Natural killer cell treated with Interleukin-12 subunit alpha and Interleukin-12 subunit beta and Interleukin-15 and Interleukin-18, amount 100 ng/mL, for 72 hours (primary cell): ENCODE data around the gene PUSL1. TPM values are rescaled to one million over a fixed set of nuclear protein-coding genes. Genes with fewer than 3 reads are reported as not detected.
A peak's percentile ranks its signal among the peaks of the same experiment; 100 is the strongest.

Source experiments
- ATAC-seq, 2 donors: fragments of 150-1000 bp; cut with Tn5 transposase in 1 of 2; sonication (Bioruptor Pico), chemical (Tn5 transposase) in 1 of 2; 2 replicates each; pipeline ENCODE4 v1.10.0; 2021
- DNase-seq: peaks from one replicate; pipeline ENCODE4 v3.0.0; 2022; ENCODE audit warnings: low spot score
- H3K27ac Mint-ChIP-seq, 2 donors: 1 replicate in 1 of 2; 2 replicates in 1 of 2; pipeline ENCODE4 v1.8.0; 2022; ENCODE audit warnings: mixed read lengths in 2 of 2, mild to moderate bottlenecking in 1 of 2, moderate library complexity in 1 of 2
- H3K27me3 Mint-ChIP-seq, 2 donors: 1 replicate in 1 of 2; 2 replicates in 1 of 2; pipeline ENCODE4 v1.8.0; 2022; ENCODE audit warnings: mixed read lengths in 2 of 2
- H3K36me3 Mint-ChIP-seq: one replicate; pipeline ENCODE4 v1.8.0; 2022; ENCODE audit warnings: mixed read lengths
- H3K4me1 Mint-ChIP-seq, 2 donors: 1 replicate in 1 of 2; 2 replicates in 1 of 2; pipeline ENCODE4 v1.8.0; 2022; ENCODE audit warnings: low read depth in 2 of 2, mixed read lengths in 2 of 2, mild to moderate bottlenecking in 1 of 2
- H3K4me3 Mint-ChIP-seq: one replicate; pipeline ENCODE4 v1.8.0; 2022; ENCODE audit warnings: mixed read lengths
- H3K9me3 Mint-ChIP-seq: 2 replicates; pipeline ENCODE4 v1.8.0; 2022; ENCODE audit warnings: mixed read lengths
- total RNA-seq, 2 donors: library from RNA; stranded (reverse); gene quantifications; one replicate each; pipeline ENCODE4 v1.2.3, GENCODE V29; 2022

PUSL1 gene
- total RNA-seq, 2 donors from 2014 or later: 19.2 to 39.0 TPM

DNA sequence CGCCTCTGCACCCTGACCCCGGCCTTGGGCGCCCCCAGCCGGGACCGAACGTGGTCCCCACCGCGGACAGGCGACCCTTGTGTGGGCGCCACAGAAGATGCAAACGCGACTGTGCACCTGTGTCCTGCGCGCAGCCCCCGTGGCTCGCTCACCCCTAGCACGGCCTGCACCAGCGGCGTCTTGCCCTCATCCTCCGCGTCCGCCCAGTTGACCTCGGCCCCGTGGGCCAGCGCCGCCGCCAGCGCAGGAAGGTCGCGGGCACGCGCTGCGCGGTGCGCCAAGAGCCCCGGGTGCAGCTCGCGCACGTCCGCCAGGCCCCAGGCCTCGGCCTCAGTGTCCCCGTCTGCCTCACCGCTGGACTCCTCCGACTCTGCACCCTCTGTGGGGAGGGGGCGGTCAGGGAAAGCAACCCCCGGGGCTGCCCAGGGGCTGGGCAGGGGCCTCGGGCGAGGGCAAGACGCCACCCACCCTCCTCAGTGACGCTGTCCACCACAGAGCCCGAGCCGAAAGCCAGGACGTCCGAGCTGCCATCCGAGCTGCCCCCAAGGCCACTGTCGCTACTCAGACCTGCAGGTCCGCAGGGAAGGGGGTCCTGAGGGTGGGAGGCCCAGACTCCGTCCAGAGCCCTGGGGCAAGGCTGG lies 14.0 kb upstream of the PUSL1 start:
- H3K36me3 Mint-ChIP-seq: no peaks in the 10 kb centered on the region
- no peak overlapping the region for H3K27ac Mint-ChIP-seq
- DNase-seq: no peak
- H3K4me1 Mint-ChIP-seq: no peaks in the 10 kb centered on the region
- no peak overlapping the region for H3K4me3 Mint-ChIP-seq
- no peak for ATAC-seq
- no peaks in the 10 kb centered on the region for H3K9me3 Mint-ChIP-seq
- H3K27me3 Mint-ChIP-seq: no peaks in the 10 kb centered on the region

DNA sequence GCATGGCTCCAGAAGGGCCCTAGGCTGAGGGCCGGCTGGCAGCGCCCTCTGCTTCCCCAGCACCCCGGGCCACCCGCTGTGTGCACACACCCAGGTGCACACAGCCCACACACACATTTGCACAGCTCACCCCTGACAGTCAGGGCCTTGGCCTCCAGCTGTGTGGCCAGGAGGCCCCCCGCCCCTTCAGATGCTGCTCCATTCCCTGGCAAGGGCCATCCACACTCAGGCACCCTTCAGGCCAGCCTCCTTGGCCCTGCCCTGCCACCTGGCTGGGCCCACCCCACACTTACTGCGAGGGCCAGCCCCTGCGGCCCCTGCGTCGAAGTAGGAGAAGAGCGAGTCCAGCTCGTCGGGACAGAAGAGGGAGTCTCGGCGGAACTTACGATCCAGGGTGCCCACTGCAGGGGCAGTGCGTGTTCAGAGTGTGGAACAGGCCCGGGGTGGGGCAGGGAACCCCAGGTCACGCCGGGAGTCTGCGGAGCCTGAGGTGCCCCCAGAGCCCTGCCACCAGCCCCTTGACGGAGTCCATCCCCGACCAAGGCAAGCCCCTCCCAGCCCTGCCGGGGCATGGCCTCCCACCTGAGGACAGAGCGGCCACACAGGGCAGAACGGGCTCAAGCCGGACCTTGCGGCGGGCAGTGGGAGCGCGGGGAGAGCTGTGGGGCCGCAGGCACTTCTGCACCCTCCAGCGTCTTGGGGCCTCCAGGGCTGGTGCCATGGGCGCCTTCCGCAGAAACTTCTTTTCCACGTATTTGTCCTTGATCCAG lies 13.1 kb upstream of the PUSL1 start:
- DNase-seq (no peak), ATAC-seq (no peak)
- H3K27ac Mint-ChIP-seq: no peak overlapping the region

DNA sequence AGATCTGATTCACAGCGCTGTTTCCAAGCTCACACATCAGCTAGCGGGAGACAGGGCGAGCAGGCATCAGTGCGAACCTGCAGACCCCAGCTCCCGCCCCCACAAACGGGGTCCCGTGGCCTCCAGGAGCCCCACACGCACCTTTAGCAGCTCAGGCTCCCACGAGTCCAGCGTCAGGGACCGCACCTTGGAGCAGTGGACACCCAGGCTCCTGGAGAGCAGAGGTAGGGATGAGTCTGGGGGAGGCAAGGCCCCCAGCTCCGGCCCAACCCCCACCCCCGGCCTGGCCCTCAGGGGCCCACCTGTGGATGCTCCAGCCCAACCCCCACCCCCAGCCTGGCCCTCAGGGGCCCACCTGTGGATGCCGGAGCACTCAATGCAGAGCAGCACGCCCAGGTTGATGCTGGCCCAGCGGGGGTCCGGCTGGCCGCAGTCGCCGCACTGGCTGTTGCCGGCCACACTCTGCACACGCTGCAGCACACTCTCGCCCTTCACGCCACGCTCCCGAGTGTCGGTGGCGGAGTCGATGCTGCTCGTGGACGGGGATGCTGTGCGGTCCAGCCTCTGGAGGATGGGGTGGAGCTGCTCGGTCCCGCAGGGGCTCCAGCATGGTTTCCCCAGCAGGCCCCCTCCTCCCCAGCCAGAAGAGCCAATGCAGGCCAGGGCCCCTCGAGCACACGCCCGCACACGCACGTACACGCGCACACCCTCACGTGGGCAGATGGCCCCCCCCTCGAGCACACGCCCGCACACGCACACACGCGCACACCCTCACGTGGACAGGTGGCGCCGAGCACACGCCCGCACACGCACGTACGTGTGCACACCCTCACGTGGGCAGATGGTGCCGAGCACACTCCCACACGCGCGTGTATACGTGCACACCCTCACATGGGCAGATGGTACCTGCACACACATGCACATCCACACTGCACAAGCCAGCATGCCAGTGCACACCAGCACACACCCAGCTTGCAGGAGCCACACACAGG lies 12.0 kb upstream of the PUSL1 start:
- ATAC-seq: no peak
- Mint-ChIP-seq H3K4me3 (no peak overlapping the region), H3K36me3 (no peaks in the 10 kb centered on the region), H3K4me1 (no peaks in the 10 kb centered on the region), H3K27ac (no peak overlapping the region), H3K9me3 (no peaks in the 10 kb centered on the region), H3K27me3 (no peaks in the 10 kb centered on the region)
- no peak for DNase-seq

More for the DNA sequence above, 13.1 kb upstream of the PUSL1 start:
- H3K36me3 Mint-ChIP-seq: no peaks in the 10 kb centered on the region
- H3K27me3 Mint-ChIP-seq: no peaks in the 10 kb centered on the region
- no peaks in the 10 kb centered on the region for H3K9me3 Mint-ChIP-seq
- no peaks in the 10 kb centered on the region for H3K4me1 Mint-ChIP-seq
- no peak overlapping the region for H3K4me3 Mint-ChIP-seq

DNA sequence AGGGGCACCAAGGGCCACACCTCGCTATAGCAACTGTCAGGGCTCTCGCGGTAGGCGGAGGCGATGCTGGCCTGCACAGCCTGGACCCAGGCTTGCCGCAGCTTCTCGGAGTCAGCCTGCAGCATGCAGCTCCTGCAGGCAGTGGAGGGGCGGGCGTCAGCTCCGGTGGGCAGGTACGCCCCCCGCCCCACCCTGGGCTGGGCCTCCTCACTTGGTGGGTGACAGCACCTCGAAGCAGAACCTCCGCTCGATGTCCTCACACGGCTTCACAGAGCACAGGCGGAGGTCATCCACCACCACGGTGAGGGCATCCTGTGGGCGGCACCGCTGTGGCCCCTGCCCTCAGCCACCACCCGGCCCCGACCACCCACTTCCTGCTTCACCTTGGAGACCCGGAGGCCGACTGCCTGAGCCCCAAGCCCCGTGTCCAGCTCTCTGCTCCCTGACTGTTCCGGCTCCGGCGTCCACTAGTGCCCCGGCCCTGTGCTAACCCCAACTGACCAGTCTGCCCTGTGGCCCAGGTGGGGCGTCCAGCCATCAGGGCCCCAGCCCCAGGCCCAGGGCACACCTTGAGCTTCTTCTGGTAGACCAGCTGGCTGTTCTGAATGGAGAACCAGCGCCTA lies 10.5 kb upstream of the PUSL1 start:
- DNase-seq (no peak), ATAC-seq (peak in 1 of 2 donors; percentile 2)
- H3K4me3 Mint-ChIP-seq: no peak overlapping the region
- no peaks in the 10 kb centered on the region for H3K27me3 Mint-ChIP-seq
- H3K36me3 Mint-ChIP-seq: no peaks in the 10 kb centered on the region
- no peaks in the 10 kb centered on the region for H3K4me1 Mint-ChIP-seq
- no peak overlapping the region for H3K27ac Mint-ChIP-seq
- no peaks in the 10 kb centered on the region for H3K9me3 Mint-ChIP-seq

DNA sequence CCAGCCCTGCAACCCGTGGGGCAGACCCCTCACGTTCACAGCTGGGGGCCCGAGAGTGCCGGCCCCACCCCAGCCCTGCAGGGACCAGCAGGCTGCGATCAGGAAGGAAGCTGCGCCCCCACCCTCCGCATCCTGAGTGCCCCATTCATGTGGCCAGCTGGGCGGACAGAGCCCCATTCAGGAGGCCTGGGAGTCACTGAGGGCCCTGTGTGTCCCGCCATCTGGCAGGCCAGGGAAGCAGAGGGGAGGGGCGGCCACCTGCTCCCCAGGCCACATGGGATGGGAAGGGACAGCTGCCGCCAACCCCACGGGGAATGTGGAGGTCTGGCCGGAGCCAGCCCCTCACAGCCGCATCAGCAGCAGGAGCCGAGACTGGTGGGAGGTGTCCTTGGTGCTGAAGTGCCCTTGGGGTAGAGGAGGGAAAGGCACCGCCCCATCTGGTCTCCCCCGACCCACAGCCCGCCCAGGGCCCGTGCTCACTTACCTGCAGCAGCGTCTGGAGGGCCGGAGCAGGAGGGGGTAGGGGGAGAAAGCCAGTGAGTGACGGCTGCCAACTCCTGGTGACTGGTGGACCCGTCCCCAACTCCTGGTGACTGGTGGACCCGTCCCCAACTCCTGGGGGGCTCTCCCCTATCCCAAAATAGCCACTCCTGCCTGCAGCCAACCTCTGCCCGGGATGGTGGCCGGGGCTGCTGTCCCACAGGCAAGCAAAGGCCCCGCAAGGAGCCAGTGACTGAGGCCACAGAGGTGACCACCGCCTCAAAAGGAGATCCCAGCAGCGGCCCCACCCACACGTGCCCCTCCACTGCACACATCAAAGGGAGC lies 9.3 kb upstream of the PUSL1 start:
- no peaks in the 10 kb centered on the region for H3K9me3 Mint-ChIP-seq
- H3K27ac Mint-ChIP-seq: no peak overlapping the region
- ATAC-seq: no peak
- H3K27me3 Mint-ChIP-seq: no peaks in the 10 kb centered on the region
- DNase-seq: no peak
- H3K4me3 Mint-ChIP-seq: no peak overlapping the region
- no peaks in the 10 kb centered on the region for H3K4me1 Mint-ChIP-seq
- no peaks in the 10 kb centered on the region for H3K36me3 Mint-ChIP-seq

DNA sequence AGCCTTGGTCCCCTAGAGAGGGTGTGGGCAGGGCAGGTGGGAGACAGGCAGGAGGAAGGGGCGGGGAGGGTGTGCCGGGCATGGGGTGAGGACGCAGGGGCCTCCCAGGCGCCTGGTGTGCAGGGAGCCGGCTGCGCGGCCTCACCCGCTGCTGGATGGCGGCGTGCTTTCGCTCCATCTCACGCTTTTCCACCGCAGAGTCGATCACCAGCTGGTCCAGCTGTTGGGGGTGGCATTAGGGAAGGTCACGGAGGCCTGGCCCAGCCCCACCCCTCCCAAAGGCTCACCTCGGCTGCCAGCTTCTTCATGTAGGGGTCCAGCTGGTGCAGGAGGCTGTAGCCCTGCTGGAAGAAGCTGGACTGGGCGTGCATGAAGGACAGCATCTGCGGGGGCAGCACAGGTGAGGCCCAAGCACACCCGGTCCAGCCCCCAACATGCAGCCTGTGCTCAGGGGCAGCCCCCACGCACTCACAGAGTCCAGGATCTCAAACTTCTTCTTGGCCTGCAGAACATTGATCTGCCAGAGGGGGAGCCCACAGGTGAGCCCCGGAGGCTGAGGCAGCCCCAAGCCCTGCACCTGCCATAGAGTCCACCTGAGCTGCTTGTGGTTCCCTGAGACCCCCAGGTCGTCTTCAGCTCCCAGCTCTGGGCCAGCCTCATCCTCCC lies 8.6 kb upstream of the PUSL1 start:
- H3K4me1 Mint-ChIP-seq: no peaks in the 10 kb centered on the region
- no peak overlapping the region for H3K27ac Mint-ChIP-seq
- no peaks in the 10 kb centered on the region for H3K9me3 Mint-ChIP-seq
- no peak overlapping the region for H3K4me3 Mint-ChIP-seq
- peak in 1 of 2 donors; percentile 20 for ATAC-seq
- no peaks in the 10 kb centered on the region for H3K27me3 Mint-ChIP-seq
- no peak for DNase-seq
- no peaks in the 10 kb centered on the region for H3K36me3 Mint-ChIP-seq

DNA sequence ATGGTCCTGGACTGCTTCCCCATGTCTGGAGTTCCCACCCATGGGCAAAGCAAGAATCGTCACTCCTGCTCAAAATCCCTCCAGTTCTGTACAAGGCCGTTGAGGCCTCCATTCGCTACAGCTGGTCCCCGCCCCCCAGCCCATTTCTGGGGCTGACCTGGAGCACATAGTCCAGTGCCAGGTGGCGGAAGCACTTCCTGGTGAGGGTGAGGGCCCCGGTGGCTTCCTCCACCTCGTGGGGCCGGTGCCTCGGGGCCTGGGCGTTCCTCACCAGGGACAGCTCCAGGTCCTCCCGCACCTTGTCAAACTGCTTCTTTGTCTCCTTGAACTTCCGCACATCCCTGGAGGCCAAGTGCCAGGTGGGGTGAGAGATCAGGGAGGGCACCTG lies 8.1 kb upstream of the PUSL1 start:
- H3K36me3 Mint-ChIP-seq: no peaks in the 10 kb centered on the region
- DNase-seq: no peak
- H3K4me1 Mint-ChIP-seq: no peaks in the 10 kb centered on the region
- no peaks in the 10 kb centered on the region for H3K9me3 Mint-ChIP-seq
- H3K27ac Mint-ChIP-seq: no peak overlapping the region
- ATAC-seq: no peak
- no peak overlapping the region for H3K4me3 Mint-ChIP-seq
- no peaks in the 10 kb centered on the region for H3K27me3 Mint-ChIP-seq

DNA sequence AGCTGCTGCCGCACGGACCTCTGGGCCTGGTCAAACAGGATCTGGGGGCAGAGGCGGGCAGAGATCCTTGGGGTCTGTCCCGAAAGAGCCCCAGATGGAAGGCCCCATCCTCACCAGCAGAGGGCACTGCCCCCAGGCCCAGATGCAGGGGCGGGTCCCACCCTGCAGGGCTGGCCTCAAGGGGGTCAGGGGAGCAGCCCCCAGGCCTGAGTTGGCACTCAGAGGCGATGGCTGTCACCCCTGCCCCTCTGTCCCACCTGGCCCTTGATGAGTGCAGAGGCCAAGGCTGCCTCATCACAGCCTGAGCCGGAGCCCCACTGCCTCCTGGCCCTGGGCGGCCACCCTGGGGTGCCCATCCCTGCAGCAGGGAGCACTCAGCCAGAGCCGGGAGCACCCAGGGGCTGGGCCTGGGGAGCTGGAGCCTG lies 6.4 kb upstream of the PUSL1 start:
- no peaks in the 10 kb centered on the region for H3K27me3 Mint-ChIP-seq
- no peaks in the 10 kb centered on the region for H3K36me3 Mint-ChIP-seq
- H3K4me1 Mint-ChIP-seq: peaks cover 11 to 12% of the 10 kb centered on the region in 2 donors
- H3K4me3 Mint-ChIP-seq: no peak overlapping the region
- H3K27ac Mint-ChIP-seq: no peak overlapping the region
- DNase-seq (no peak), ATAC-seq (no peak)
- H3K9me3 Mint-ChIP-seq: no peaks in the 10 kb centered on the region

DNA sequence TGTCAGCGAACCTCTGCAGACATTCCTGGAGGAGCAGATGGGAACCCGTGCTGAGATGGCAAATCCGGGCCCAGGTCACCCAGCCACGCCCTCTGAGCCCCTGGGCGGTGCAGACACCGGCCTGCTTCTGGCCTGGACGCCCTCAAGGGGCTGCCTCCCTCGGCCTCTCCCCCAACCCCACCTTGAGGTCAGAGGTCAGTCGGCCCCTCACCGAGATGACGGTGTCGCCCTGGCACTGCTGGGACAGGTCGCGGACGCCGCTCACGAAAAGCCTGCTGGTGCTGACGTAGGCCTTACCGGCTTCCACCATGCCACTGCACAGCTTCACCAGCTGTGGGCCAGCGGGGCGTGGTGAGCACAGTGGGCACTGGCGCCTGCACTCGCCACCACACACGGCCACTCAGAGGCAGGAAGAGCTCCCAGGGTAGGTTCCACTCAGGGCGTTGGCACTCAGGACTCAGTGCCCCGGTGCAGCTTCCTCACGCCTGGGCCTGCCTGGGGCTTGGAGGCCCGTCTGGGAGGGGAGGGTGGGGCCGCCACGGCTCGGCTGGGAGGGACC lies 5.4 kb upstream of the PUSL1 start:
- Mint-ChIP-seq H3K4me1 (peaks cover 12 to 14% of the 10 kb centered on the region in 2 donors), H3K36me3 (no peaks in the 10 kb centered on the region), H3K9me3 (no peaks in the 10 kb centered on the region), H3K27ac (no peak overlapping the region), H3K27me3 (no peaks in the 10 kb centered on the region), H3K4me3 (no peak overlapping the region)
- DNase-seq (no peak), ATAC-seq (no peak)

DNA sequence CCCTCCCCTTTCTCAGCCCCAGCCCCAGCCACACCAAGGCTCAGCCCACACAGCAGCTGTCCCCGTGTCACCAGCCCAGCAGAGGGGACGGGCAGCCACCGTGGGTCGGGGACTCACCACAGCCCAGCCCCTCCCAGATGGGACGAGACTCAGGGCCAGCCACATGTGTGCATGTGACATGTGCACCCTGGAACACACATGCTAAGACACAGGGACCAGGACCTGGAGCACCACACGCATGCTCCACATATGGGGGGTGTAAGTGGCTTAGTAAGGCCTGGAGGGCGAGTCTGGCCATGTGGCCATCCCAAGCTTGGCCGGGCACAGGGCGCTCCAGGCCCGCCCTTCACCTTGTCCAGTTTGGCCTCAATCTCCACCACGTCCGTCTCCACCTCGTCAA lies 4.7 kb upstream of the PUSL1 start:
- DNase-seq (no peak), ATAC-seq (no peak)
- Mint-ChIP-seq H3K27ac (no peak overlapping the region), H3K36me3 (no peaks in the 10 kb centered on the region), H3K4me1 (peaks cover 12 to 14% of the 10 kb centered on the region in 2 donors), H3K27me3 (no peaks in the 10 kb centered on the region), H3K4me3 (no peak overlapping the region), H3K9me3 (no peaks in the 10 kb centered on the region)

DNA sequence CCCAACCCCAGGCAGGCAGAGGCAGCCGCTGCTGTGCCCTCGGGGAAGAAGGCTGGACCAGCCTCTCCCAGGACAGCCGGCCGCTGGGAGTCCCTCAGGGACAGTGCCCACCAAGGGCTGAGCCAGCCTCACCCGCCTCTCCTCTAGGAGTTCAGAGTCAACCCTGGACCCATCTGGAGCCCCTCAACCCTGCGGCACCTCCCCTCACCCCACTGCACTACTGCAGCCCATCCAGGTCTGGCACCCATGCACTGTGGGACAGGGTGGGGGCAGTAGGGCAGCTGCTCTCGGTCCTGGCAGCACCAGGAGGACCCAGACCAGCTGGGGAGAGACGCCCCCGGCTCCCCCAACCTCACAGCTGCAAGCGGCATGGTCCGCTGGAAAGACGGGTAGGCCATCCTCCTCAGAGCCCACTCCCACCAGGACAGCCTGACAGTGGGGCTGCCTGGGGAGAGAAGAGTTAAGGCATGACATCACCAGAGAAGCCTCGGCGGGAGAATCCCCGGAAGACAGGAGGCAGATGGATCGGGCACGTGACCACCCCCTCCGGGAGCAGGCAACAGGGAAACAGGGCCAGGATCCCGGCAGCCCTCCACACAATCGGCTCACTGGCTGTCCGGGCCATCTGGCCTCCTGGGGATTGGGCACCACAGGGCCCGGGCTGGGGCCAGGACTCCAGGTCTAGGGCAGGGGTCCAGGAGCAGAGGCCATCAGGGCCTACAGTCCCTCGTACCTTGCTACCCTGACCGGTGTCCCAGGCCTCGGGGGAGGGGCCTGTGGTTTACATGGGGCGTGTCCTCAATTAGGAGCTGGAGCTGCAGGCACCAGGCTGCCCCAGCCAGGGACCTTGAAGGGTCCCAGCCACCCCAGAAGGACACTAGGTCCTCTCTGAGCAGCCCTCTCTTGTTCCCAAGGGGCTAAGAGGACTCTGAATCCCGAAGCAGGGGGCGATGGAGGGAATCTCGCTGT lies 3.8 kb upstream of the PUSL1 start:
- Mint-ChIP-seq H3K4me1 (peaks cover 12 to 14% of the 10 kb centered on the region in 2 donors), H3K4me3 (peak overlapping the region; percentile 27), H3K27me3 (no peaks in the 10 kb centered on the region), H3K36me3 (no peaks in the 10 kb centered on the region), H3K9me3 (no peaks in the 10 kb centered on the region), H3K27ac (no peak overlapping the region)
- no peak for DNase-seq
- no peak for ATAC-seq
